Colonic mucosa (tissue), 4 donors: ENCODE results near the gene EPPIN. TPM values are rescaled to one million over a fixed set of nuclear protein-coding genes. Genes with fewer than 3 reads are reported as not detected.
A peak's percentile ranks its signal among the peaks of the same experiment; 100 is the strongest.
"Not testable (repeated sequence)": the region's sequence is repeated elsewhere in the genome, so short reads cannot be mapped to it uniquely, and the experiment has no call there.

Experiments
- DNase-seq: peaks from one replicate; pipeline ENCODE4 v3.0.0-alpha.2; 2020
- H3K27ac ChIP-seq: fragments of 200-600 bp; one replicate; pipeline ENCODE4 v1.8.0; 2021
- H3K27me3 ChIP-seq: fragments of 200-600 bp; one replicate; pipeline ENCODE4 v1.8.0; 2021
- H3K36me3 ChIP-seq: fragments of 200-600 bp; one replicate; pipeline ENCODE4 v1.8.0; 2021
- H3K4me1 ChIP-seq: fragments of 200-600 bp; one replicate; pipeline ENCODE4 v1.8.0; 2021; ENCODE audit warnings: mild to moderate bottlenecking
- H3K4me3 ChIP-seq: fragments of 200-600 bp; one replicate; pipeline ENCODE4 v1.8.0; 2021
- H3K9ac ChIP-seq, 2 donors: one replicate each; pipeline ENCODE4 v1.7.0; 2013; ENCODE audit warnings: control low read depth in 2 of 2, low read depth in 2 of 2, low read length in 2 of 2
- H3K9me3 ChIP-seq: fragments of 200-600 bp; one replicate; pipeline ENCODE4 v1.8.0; 2021
- CTCF ChIP-seq: fragments of 200-600 bp; IDR thresholded peaks from one replicate; pipeline ENCODE4 v1.8.0; 2022; ENCODE audit warnings: antibody characterized with exemption, mild to moderate bottlenecking
- intact Hi-C: fragments of 100-400 bp; cut with DNase I; formaldehyde crosslinking; loops from one replicate; pipeline ENCODE4 v1.14.1; 2022
- total RNA-seq, 2 donors: library from RNA; stranded (reverse); fragmentation: NEBNext Ultra II Directional in 1 of 2; extraction: Animal tissue kit (Norgen Biotek cat#: 25700) in 1 of 2; gene quantifications; one replicate each; pipeline ENCODE4 v1.2.1, GENCODE V29; 2021
- donor health status: healthy.
- donor health status: DM: no; HTN: no; CAD: no.
- donor health status: DM: no; HTN: no; CAD: no.

The EPPIN gene
- total RNA-seq, 2 donors from 2014 or later = not detected

- H3K4me3 ChIP-seq = no peak overlapping the region
- no peaks in the 10 kb centered on the region for H3K36me3 ChIP-seq
- intact Hi-C loops = no loop called here
- no peaks in the 10 kb centered on the region for H3K9me3 ChIP-seq
- H3K27ac ChIP-seq = no peak overlapping the region
- DNase-seq = no peak
- no peaks in the 10 kb centered on the region for H3K27me3 ChIP-seq
- no peak overlapping the region for H3K9ac ChIP-seq
- no peak for TF ChIP-seq CTCF
- no peaks in the 10 kb centered on the region for H3K4me1 ChIP-seq
Observed at GRCh38 chr20:45588800-45589199, 41.6 kb upstream of the EPPIN start.

GRCh38 chr20:45585986-45586385, 38.8 kb upstream of the EPPIN start:
- H3K27me3 ChIP-seq, H3K4me3 ChIP-seq, H3K36me3 ChIP-seq, H3K9me3 ChIP-seq, H3K4me1 ChIP-seq, intact Hi-C loops, H3K27ac ChIP-seq, H3K9ac ChIP-seq: not testable (repeated sequence)
- DNase-seq = peak; percentile 19

GRCh38 chr20:45584294-45584693, 37.1 kb upstream of the EPPIN start:
- DNase-seq, intact Hi-C loops, H3K9me3 ChIP-seq, H3K27me3 ChIP-seq, H3K4me3 ChIP-seq, H3K27ac ChIP-seq, H3K9ac ChIP-seq, H3K4me1 ChIP-seq, H3K36me3 ChIP-seq: not testable (repeated sequence)

- DNase-seq = no peak
- no peaks in the 10 kb centered on the region for H3K27me3 ChIP-seq
- intact Hi-C loops = no loop called here
- no peak overlapping the region for H3K4me3 ChIP-seq
- H3K4me1 ChIP-seq = no peaks in the 10 kb centered on the region
- H3K36me3 ChIP-seq = no peaks in the 10 kb centered on the region
- H3K27ac ChIP-seq = no peak overlapping the region
- no peak overlapping the region for H3K9ac ChIP-seq
- no peak for TF ChIP-seq CTCF
- H3K9me3 ChIP-seq = no peaks in the 10 kb centered on the region
Observed at GRCh38 chr20:45583502-45583901, 36.3 kb upstream of the EPPIN start.

- Histone ChIP-seq H3K9me3 (no peaks in the 10 kb centered on the region), H3K4me3 (no peak overlapping the region), H3K36me3 (no peaks in the 10 kb centered on the region), H3K9ac (no peak overlapping the region), H3K27ac (no peak overlapping the region), H3K4me1 (no peaks in the 10 kb centered on the region), H3K27me3 (no peaks in the 10 kb centered on the region)
- intact Hi-C loops = no loop called here
- DNase-seq = no peak
- TF ChIP-seq CTCF = no peak
Observed at GRCh38 chr20:45581702-45582101, 34.5 kb upstream of the EPPIN start.

GRCh38 chr20:45579184-45579583, 32.0 kb upstream of the EPPIN start, which contains the start of gene WFDC8:
WFDC8 (minus strand) TSS chr20:45579284; CDS start chr20:45579247, 37 bp downstream.
- no peak within 1 kb of the TSS for H3K4me3 ChIP-seq

More at GRCh38 chr20:45579184-45579583, 32.0 kb upstream of the EPPIN start, which contains the start of gene WFDC8:
- intact Hi-C loops = no loop called here
- H3K36me3 ChIP-seq = no peaks in the 10 kb centered on the region
- H3K27me3 ChIP-seq = no peaks in the 10 kb centered on the region
- no peak for DNase-seq
- H3K9me3 ChIP-seq = no peaks in the 10 kb centered on the region
- no peak for TF ChIP-seq CTCF
- H3K27ac ChIP-seq = no peak within 1 kb of the TSS
- H3K9ac ChIP-seq = no peak within 1 kb of the TSS
- no peaks in the 10 kb centered on the region for H3K4me1 ChIP-seq
